T-helper 1 cell treated with Interleukin-12 subunit alpha and Interleukin-12 subunit beta and Interleukin-4 antibody, amounts not matched to agents 30 ng/mL and 1 ng/mL, for 36 hours (primary cell): Measurements from ENCODE around the gene ZDHHC3. TPM values are rescaled to one million over a fixed set of nuclear protein-coding genes. Genes with fewer than 3 reads are reported as not detected.
"Not testable (repeated sequence)": the region's sequence is repeated elsewhere in the genome, so short reads cannot be mapped to it uniquely, and the experiment has no call there.

ENCODE experiments used
- intact Hi-C: fragments of 100-400 bp; cut with micrococcal nuclease; formaldehyde crosslinking; loops from one replicate; pipeline ENCODE4 v1.15.1; 2024
- total RNA-seq: library from RNA; stranded (reverse); gene quantifications from 2 replicates; pipeline ENCODE4 v1.2.3, GENCODE V29; 2022

ZDHHC3 gene
- total RNA-seq, 1 donor from 2014 or later, result 49.9 TPM

- intact Hi-C loops, result no loop called here
Observed at GRCh38 chr3:44996556-44996969, 20.6 kb upstream of the ZDHHC3 start.

GRCh38 chr3:44995142-44995770 is 19.3 kb upstream of the ZDHHC3 start:
- intact Hi-C loops, result no loop called here

- intact Hi-C loops, result no loop called here
Observed at GRCh38 chr3:44993471-44994205, 17.7 kb upstream of the ZDHHC3 start.

DNA sequence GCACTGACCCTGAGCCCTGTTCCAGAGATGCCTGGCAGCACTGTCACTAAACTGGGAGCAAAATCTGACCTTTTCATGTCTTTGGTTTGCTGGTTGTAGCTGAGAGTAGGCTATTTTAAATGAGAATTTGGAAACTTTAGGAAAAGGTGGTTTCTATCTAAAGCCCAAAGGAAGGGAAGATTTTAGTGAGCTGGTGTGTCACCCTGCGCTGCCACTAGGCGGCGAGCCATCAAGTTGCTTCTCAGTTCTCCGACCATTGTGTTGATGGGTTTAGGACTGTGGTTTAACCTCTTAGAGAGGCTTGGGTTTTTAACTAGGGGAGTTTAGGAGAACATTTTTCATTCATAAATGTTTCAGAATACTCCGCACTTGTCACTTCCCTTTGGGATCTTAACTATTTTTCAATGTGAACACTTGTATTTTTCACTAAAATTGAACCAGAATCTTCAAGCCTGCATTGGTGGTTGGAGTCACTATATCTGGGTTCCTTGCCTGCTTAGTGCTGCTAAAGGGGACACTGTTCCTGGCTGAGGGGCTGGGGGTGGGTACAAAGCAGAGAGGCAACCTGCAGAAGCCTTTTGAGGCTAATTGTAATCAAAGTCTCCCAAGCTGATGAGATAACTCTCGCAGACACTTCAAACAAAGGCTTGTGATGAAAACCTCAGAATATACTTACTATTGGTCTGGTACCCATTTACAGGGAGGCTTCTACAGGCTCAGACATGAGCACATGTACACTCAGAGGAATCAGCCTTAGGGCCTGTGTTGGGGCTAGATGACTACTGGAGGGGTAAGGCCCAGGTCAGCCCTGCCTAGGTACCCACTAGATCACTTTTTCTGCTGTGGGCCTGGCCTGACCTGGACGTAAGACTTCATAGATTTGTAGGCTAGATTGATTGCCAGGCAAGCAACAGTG is 16.8 kb upstream of the ZDHHC3 start:
- intact Hi-C loops, result loop anchor here (1.0 kb wide), 1 partner anchor 9 kb away; no protein-coding TSS in a partner anchor

DNA sequence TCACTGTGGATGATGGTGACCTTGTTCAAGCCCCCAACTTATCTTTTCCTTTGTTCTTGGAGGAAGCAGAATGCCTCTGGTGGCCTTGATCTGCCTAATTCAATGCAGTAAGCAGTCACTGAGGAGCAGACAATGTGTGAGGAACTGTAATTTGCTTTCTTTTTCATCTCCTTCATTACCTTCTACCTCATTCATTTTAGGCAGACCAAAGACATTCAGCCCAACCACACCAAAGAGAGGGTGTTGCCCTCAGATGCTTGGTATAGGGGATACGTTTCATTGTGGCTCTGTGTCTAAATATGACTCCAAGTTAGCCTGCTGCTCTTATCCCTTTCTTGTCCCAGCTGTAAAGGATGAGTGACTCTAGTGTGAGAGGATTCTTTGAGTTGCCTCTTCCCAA is 15.4 kb upstream of the ZDHHC3 start:
- intact Hi-C loops, result no loop called here

- intact Hi-C loops, result no loop called here
Observed at GRCh38 chr3:44989636-44990373, 13.8 kb upstream of the ZDHHC3 start.

- intact Hi-C loops, result no loop called here
Observed at GRCh38 chr3:44989141-44989540, 13.2 kb upstream of the ZDHHC3 start.

DNA sequence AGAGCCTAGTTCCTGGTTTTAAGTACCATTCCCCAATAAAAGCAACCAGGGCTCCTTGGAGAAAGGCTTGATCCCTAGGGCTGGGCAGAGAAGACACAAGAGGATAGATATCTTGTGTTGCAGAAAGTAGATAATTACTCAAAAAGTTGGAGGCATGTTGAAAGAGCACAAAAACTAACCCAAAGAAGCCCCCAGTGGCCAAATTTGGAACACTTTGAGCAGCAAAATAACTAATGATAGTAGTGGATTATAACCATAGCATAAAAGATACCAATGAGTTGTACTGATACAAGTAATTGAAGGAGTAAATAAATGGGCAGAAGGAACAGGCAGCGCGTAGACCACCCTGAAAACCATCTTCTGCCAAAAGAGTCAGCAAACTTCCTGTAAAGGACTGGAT is 12.1 kb upstream of the ZDHHC3 start:
- intact Hi-C loops, result loop anchor here (1.0 kb wide), 1 partner anchor 12 kb away; the partner anchor contains the start of genes EXOSC7 and ZDHHC3

- intact Hi-C loops, result no loop called here
Observed at GRCh38 chr3:44987332-44987731, 11.4 kb upstream of the ZDHHC3 start.

DNA sequence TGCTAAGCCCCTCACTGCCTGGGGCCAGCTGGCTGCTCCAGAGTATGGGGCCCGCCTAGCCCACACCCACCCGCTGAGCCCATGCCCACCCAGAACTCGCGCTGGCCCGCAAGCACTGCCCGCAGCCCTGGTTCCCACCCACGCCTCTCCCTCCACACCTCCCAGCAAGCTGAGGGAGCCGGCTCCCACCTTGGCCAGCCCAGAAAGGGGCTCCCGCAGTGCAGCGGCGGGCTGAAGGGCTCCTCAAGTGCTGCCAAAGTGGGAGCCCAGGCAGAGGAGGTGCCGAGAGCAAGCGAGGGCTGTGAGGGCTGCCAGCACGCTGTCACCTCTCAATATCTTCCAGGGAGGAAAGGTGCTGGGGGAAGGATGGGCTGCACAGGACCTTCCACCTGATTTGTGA is 10.4 kb upstream of the ZDHHC3 start:
- intact Hi-C loops, result not testable (repeated sequence)

GRCh38 chr3:44984335-44984734 is 8.4 kb upstream of the ZDHHC3 start:
- intact Hi-C loops, result loop anchor here (1.0 to 5.0 kb wide), 4 partner anchors 8 to 123 kb away; no protein-coding TSS in a partner anchor

DNA sequence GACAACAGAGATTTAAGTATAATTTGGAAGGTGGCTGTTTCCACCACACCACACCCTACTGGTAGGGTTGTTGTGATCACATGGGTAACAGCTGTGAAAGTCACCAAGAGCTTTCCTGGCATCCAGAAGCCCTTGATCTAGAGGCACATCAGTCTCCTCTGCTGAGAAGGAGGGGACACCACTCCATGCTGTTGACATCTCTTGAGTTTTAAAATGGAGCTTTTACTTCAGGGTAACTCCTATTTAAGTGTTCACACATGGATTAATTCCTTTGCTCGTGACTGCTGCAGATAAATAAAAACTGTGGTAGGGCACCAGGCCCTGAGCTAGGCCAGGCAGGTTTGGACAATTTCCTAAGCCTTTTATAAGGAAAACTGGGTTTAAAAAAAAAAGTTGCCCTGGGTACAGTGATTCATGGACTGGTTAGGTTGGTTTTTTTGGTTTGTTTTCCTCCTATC is 7.5 kb upstream of the ZDHHC3 start:
- intact Hi-C loops, result loop anchor here (5.0 kb wide), 1 partner anchor 124 kb away; no protein-coding TSS in a partner anchor

GRCh38 chr3:44982817-44983216 is 6.8 kb upstream of the ZDHHC3 start:
- intact Hi-C loops, result loop anchor here (5.0 kb wide), 1 partner anchor 124 kb away; no protein-coding TSS in a partner anchor

GRCh38 chr3:44981751-44982150 is 5.8 kb upstream of the ZDHHC3 start:
- intact Hi-C loops, result loop anchor here (2.0 to 5.0 kb wide), 2 partner anchors 126 to 707 kb away; partner anchors contain the start of gene SACM1L

DNA sequence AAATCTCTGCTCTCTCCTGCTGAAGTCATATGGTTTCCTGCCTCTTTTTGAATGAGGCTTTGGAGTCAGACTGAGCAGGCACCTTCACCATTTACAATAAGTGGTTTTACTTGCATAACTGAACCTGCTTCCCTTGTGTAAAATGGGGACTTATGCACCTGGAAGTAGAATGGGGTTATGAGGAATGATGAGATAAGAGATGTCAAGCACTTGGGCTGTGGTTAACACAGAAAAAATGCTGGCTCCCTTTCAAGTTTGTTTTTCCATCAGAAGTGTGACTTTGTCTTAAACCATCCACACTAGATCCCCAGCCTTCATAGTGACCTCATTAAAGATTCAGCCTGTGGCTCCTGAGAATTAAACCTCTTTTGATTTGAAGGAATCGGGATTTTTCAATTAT is 5.2 kb upstream of the ZDHHC3 start:
- intact Hi-C loops, result loop anchor here (2.0 to 5.0 kb wide), 2 partner anchors 126 to 708 kb away; partner anchors contain the start of gene SACM1L

DNA sequence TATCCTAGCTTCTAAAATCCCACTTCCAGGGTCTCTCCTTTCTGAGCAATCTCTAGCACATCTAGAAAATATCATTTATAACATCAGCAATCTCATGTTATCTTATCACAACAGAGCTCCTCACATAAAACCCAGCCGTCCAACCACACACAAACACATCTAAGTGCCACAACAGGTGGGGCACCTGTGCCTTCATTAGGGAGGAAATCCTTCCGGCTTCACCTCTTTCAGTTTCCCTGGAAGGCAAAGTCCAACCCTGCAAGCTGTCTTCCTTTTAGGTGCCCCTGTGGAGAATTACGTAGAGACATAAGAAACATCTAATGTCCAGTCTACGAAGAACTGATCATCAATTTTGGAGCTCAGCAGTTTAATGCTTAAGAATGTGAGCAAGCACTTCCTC is 1.6 kb downstream of the ZDHHC3 start:
- intact Hi-C loops, result no loop called here

DNA sequence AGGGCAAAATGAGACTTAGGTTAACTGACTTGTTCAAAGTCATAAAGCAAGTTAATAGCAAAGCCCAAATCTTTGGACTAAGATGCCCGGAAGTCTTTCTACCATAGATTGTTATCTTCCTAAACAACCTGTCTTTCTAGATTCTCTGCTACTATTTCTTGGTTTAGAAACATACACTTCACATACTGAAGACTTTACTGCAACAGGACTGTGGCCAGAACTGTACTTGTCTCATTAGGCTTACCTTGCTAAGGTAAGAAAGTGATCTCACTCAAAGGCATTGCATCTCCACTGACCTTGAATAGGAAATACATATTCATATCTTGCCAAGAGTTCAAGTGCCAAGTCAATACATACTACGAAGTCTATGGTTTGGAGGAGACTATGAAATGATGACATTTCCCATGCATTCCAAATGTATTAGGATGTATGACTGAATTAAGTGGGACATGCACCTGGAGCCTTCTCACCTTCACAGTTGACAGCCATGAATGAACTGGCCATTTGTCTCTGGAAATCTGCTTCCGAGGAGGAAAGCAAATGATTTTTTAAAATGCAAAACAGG is 5.0 kb downstream of the ZDHHC3 start:
- intact Hi-C loops, result no loop called here

- intact Hi-C loops, result no loop called here
Observed at GRCh38 chr3:44969828-44970179, 6.2 kb downstream of the ZDHHC3 start.

GRCh38 chr3:44969154-44969827 is 6.7 kb downstream of the ZDHHC3 start:
- intact Hi-C loops, result no loop called here

DNA sequence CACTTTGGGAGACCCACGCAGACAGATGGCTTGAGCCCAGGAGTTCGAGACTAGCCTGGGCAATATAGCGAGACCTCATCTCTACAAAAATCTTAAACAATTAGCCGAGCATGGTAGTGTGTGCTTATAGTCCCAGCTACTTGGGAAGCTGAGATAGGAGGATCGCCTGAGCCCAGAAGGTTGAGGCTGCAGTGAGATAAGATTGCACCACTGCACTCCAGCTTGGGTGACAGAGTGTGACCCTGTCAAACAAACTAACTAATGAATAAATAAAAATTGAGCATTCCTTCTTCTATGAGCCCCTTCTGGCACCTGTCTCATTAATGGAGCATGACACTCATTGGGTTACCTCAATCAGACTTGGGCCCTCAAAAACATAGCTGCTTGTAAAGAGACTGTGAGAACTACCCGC is 7.5 kb downstream of the ZDHHC3 start:
- intact Hi-C loops, result no loop called here
